HG03460 (cell line): ENCODE results near the gene MARK1.
A peak's percentile ranks its signal among the peaks of the same experiment; 100 is the strongest.

Experiments used
- ATAC-seq: cut with Tn5 transposase; IDR thresholded peaks from one replicate; pipeline ENCODE4 v1.9.1; 2021; ENCODE audit not compliant: unreplicated experiment

MARK1 gene

DNA sequence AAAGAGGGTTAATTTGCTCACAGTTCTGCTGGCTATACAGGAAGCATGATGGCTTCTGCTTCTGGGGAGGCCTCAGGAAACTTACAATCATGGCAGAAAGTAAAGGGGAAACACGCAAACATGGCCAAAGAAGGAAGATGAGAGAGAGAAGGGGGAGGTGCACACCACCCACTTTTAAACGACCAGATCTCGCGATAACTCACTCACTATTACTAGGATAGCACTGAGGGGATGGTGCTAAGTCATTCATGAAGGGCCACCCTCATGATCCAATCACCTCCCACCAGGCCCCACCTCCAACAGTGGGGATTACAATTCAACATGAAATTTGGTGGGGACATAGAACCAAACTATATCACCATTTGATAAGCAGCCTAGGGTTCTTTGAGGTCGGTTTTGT is 159.9 kb downstream of the MARK1 start:
- ATAC-seq: no peak

DNA sequence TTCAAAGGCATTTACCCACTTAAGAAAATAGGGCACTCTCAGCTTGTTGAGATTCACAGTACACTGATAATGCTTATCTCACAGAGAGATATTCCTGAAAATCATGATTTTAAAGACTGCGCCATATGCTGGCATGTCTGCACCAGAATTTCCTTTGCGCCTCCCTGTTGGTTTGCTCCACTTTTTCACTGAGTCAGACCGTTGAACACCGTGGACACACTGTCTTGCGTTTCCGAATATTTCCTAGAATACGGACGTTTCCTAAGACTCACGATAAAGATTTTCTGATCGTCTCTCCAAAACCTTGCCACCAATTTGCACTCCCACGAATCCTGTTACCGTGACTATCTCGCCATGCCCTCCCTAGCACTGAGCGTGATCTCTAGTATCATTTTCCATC is 161.7 kb downstream of the MARK1 start:
- no peak for ATAC-seq

DNA sequence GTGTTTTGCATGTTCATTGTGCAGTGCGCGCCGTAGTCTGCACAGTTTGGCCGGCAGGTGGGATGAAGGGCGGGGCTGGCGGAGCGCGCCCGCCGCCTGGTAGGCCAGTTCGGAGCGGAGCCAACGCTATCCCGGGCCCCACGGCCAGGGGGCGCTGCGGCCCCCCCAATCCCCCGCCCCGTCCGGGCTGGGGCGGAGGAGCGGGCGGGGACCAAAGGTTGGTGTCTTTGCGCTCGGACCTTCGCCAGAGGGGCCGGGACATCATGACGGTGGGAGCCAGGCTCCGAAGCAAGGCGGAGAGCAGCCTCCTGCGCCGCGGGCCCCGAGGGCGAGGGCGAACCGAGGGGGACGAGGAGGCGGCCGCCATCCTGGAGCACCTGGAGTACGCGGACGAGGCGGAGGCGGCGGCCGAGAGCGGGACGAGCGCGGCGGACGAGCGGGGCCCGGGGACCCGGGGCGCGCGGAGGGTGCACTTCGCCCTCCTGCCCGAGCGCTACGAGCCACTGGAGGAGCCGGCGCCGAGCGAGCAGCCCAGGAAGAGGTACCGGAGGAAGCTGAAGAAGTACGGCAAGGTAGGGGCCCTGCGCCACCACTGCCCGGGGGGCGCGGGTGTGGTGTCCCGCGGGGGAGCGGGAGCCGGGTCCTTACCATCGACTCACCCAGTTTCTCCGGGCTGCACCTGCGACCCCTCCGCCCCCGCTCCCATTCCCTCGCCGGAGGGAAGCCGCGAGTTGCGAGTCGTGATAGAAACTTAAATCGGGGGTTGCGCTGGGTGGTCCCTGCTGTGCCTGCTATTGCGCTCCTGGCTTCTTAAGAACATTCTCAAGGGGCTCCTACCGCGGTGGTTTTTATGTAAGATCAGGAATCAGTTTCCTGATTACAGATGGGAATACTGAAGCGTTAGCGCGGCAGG is 162.5 kb downstream of the MARK1 start, which contains the start of gene C1orf115:
C1orf115 (plus strand) TSS at position 224 of the 913 bp plus-strand sequence; CDS start at position 264, 40 bp downstream.
- ATAC-seq: peak; percentile 94

DNA sequence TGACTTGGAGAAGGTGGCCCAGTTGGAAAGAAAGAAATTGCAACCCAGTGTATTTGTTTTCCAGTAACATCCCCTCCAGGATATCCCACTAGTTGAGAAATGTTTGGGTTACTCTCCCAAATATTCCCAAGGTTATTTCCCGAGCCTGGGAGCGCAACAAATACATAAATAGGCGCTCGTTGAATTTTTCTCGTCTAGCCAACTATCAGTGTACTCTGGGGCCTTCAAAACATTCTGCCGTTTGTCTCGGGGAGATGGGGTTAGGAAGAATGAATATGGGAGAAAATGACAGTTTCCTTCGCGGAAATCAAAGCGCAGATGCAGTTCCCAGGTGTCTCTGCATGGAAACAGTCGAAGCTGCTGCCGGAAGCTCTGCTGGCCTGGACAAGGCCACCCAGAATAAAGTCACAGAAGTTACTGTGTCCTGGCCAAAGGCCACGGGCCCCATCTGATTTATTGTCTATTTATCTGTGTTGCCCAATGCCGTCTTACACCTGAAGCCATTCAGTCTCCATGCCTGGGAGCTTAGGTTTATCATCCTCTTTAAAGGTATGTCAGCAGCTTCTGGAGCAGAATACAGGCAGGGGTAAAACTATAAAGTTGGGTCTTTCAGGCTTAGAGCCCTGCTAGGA is 163.2 kb downstream of the MARK1 start:
- ATAC-seq: no peak

DNA sequence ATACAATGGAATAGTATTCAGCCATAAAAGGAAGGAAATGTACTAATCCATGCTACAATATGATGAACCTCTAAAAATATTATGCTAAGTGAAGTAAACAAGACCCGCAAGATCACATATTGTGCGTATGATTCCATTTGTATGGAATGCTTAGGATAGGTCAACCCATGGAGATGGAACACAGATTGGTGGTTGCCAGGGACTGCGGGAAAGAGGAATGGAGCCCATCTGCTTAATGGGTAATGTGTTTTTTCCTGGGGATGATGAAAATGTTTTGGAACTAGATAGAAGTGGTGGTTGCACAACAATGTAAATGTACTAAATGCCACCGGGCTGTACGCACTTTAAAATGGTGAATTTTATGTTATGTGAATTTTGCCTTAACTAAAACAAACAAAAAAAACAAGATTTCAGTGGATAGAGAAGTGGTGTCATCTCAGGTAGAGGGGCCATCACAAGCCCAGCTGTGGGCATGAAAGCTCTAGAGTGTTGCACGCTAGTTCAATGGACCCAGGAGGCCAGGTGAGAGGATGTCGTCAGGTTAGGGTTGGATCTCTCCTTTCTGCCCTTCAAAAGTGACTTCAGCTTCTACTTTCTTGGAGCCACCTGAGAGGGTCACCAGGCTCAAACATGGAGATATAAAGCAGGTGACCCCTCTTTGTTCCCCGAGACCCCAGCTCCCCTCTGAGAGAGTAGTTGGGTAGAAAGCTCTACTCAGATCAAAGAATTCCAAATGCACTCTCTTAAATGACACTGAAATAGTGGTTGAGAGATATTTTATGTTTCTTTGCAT is 164.7 kb downstream of the MARK1 start:
- ATAC-seq: no peak

DNA sequence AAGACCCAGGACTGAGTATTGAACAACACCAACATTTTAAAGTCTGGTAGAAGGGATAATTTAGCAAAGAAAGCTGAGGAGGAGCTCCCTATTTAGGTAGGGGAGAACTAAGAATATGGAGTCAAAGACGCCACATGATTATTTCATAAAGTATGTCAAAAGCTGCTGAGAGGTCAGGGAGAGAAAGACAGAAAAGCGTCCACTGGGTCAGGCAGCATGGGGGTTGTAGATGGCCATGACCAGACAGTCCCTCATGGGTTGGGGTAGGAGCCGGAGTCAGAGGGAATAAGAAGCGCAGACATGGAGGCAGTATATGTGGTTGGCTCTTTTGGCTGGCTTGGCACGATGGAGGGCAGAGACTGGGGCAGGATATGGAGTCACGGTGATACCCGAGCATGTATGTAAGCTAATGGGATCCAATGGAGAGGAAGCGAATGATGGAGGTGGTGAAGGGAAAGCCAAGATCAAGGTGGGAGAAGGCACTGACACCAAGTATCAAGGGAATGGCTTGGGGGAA is 167.0 kb downstream of the MARK1 start:
- no peak for ATAC-seq

DNA sequence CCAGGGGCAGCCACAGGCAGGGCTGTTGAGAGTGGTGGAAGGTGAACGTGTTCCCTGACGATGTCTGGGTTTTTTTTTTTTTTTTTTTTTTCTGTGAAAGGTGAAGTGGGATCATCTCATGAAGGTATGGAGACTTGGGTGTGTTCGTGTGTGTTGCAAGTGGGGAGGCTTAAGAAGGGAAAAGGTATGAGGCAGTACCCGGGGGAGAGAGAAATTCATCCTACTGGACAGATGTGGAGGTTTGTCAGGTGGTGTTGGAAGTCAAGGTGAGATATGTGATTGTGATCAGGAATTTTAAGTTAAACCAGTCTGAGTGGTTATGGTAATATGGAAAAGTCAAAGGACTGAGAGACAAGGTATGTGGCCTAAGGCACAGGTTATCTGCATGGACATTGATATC is 167.5 kb downstream of the MARK1 start:
- ATAC-seq: no peak

DNA sequence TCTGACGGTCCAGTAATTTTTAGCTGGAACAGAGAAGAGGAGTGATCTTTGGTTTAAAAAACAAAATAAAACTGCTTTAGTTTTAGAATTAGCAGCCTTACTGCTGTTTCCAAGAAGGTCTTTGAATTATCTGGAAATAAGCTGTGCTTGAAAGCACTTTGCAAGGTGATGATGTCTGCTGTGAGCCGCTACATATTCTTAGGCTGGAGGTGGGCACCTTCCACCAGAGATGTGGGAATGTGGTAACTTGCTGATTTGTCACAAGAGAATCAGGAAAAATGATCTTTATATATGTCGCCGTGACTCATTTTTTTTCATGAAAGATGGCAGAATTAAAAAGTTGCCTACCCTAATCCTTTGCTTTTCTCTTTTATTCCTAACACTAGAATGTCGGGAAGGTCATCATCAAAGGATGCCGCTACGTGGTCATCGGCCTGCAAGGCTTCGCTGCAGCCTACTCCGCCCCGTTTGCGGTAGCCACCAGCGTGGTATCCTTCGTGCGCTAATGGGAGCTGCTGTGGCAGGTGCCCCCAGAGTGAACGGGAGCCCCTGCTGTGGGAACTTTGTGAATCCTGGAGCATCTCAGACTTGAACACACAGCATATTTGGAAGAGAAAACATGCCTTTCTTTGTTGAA is 168.4 kb downstream of the MARK1 start:
- ATAC-seq: no peak

DNA sequence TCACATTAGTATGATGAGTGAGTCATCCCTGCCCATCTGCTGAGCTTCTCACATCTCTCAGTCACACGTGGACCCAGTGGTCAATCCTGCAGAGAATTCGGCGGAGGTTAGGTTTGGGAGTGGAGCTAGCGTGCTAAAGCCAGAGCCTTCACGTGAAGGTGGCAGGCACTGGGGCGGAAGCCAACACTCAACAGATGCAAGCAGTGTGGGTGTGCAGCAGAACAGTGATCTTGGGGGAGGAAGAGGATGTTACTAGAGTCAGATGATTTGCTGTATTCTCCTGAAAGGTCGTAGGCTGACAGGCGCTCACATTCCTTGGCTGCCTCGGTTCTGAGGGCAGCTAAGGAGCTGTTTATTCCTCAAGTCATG is 168.9 kb downstream of the MARK1 start:
- ATAC-seq: no peak

DNA sequence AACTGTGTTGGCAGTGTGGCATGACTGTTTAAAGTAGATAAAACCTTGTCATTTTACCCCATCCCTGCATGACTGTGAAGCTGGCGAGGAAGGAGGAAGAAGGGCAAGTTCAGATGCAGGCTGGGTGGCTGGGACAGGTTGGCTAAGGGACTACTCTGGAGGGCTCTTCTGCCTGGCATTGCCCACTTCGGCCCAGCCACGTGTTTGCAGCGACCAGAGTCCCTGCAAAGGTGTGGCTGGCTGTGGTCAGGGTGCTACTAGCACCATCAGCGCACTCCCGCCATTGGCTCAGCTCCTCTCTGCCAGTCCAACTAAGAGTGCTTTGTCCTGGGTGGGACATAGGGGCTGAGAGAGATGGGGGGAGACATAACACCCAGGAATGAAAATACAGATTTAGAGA is 169.4 kb downstream of the MARK1 start:
- ATAC-seq: no peak

DNA sequence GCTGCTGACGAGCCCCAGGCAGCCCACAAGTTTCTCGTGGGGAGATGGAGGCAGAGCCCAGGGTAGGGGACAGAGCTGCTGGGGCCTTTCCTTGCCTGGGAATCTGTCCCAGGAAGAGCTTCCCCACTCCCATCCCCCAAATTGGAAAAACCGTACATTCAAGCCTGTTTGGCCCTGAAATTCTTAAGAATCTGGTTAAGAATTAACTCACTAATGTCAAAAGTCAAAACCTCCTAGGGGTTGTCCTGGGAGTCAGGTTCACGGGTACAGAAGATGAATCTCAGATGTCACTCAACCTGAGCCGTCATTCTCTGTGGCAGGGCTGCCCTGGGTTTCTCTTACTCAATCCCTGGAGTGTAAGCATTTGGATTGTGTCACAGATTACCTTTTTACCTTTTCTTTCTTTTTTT is 170.7 kb downstream of the MARK1 start:
- no peak for ATAC-seq

DNA sequence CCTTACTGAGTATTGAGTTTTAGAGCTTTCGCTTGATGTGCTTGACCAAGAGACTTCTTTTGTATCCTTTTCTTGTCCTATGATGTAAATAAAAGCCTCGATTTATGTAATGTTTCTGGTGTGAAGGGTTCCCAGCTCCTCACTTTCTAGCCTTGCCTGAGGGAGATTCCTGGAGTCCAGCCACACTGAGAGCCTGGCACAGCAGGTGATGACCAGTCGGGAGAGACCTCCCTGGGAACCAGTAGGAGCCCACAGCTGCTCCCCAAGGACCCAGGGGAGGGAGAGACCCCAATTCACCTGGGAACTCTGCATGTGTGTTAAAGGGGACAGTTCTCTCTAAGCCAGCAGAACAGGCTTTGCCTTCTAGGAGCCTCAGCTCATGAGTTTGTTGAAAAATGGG is 171.1 kb downstream of the MARK1 start:
- ATAC-seq: no peak

DNA sequence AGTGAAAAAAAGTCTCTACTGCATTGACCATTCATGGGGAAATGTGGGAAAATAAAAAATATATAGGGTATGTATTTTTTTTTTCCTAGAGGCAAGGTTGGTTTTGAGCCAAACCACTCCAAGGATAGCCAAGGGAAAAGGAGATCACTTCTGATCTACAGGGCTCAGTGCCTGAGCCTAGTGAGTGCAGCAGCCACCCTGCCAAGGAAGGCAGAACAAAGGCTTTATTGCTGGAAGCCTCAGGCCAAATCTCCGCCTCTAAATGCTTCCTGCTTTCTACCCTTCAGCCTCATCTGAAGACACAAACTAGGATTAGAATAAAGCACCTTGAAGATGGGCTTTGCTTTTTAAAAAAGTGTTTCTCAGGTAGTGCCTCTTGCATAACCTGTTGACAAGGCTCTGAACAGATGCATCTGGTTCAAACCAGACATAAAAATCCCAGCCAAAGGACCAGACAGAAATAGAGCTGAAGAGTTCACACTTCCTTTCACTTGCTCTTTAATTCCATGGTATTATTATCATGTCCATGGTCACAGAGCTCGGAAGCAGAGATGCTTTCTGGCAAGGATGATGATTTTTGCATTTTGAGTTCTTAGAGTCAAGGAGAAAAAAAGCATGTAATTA is 172.7 kb downstream of the MARK1 start:
- ATAC-seq: no peak

DNA sequence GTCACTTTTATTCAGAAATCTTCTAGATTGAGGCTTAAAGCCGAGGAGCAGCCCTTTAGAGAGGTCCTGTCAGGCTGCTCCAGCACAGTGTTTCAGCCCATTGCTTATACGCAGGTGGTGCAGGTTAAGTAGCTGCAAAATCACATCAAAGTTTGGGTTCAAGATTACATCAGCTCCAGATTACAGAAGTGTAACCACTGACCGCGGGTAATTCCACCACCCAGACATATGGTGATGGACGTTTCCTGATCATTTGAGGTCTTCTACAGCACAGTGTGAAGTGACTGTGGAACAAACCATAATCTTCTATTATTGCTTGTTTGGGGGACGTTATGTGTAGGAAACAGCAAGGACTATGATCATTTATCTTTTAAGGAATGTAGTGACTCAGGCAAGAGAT is 174.0 kb downstream of the MARK1 start:
- no peak for ATAC-seq

DNA sequence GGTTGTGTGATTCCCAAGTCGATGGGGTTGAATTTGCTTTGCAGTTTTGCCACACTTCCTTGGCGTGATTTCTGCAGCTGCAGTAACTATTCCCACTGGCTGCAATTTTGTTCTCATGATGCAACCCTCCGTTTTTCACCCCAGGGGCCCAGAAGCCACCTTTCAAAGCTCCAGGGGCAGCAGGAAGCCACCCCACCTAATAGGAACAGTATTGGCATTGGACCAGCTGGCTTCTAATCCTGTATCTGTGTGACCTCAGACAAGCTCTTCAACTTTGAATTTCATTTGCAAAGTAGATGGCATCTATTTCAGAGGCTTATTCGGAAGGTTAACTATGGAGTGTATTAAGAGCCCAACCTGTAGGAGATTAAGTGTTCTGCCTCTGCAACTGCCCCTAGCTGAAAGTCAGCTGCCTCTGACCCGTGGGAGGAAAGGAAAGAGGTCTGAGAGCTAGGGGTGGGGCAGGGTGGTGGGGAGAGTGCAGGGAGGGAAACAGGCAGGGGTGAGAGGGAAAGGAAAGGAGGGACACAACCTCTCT is 174.9 kb downstream of the MARK1 start:
- ATAC-seq: no peak

DNA sequence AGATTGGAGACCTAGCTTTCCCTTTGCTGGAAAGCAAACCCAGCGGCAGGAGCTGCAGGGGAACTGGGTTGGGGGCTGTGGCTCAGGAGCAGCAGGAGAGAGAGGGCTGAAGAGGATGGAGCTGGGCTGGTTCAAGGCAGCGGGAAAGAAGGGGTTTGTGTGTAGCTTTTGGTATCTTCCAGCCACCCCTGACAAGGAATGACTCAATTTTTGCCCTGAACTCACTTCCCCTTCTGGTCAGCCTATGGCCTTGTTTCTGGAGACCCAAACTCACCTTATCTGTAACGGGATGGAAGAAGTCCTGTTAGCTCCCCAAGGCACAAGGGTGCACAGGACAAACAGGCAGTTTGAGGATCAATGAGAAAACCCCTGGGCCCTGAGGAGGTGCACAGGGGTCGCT is 175.4 kb downstream of the MARK1 start:
- no peak for ATAC-seq

DNA sequence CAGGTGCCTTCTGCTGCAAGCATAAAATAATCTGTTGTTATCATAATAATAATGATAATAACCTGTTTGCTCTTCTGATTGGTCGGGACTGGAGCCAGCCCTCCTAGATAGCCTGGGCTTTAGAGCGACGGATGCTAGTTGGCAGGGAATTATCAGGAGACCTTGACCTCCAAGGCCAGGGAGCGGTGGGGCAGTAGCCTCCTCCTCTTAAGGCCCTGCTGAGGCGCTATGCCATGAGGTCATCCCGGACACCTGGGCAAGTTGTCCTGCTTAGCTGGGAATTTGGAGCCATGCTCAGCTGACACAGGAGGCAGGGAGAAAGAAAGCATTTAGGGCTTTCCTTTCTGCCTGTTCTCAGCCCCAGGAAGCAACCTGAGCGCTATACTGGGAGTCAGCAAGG is 177.8 kb downstream of the MARK1 start:
- ATAC-seq: no peak

DNA sequence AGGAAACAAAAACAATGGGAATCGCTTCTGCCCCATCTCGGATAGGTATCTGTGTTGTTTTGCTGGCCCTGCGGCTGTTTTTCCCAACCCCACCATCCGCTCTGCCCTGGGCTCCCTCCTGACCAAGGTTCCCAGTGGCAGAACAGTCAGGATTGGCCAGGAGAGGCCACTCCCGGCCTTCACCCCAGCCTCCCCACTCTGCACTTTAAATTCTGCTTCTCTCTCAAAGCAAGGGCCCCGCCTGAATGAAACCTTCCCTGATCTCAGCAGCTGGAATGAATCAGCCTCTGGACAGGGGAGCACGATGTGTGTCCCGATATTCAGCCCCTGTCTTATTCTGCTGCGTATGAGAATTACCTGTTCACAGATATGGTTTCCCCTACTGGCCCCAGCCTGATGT is 178.5 kb downstream of the MARK1 start:
- ATAC-seq: no peak

DNA sequence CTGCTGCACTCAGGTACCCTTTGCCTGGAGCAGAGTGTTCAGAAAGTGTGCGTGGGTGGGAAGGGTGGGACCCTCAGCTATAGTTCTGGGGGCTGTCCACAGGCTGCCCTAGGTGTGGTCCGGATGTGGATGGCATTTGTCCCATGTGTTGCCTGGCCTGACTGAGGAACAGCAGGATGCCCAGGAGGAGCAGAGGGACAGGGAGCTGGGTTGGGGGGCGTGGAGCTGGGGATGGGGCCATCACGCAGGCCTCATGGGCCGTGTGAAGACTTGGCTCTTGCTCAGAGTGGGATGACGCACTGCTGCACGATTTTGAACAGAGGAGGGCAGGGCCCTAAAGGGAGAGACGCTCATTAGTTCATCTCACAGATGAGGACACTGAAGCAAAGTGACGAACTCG is 179.2 kb downstream of the MARK1 start:
- no peak for ATAC-seq

DNA sequence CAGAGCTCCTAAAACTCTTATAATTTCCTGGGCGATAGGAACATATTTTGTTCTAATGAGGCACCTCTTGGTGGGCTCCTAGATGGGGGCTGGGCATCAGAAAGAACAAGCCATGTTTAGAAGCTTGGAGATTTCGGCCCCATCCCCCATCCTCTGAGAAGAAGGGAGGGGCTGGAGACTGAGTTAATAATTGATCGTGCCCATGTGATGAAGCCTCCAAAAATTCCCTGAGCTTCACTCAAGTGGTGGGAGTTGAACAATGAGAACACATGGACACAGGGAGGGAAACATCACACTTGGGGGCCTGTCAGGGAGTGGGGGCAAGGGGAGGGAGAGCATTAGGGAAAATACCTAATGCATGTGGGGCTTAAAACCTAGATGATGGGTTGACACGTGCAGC is 180.3 kb downstream of the MARK1 start:
- ATAC-seq: no peak
